ENCODE measurements around the gene DEGS2.

DEGS2 gene

GRCh38 chr14:100130521-100130920, 28.9 kb downstream of the DEGS2 start:
- DNase-seq, result no peak

- no peak for DNase-seq
Measured at GRCh38 chr14:100129161-100129589, 30.3 kb downstream of the DEGS2 start.

- no peak for DNase-seq
Measured at GRCh38 chr14:100128688-100129087, 30.8 kb downstream of the DEGS2 start.

DNA sequence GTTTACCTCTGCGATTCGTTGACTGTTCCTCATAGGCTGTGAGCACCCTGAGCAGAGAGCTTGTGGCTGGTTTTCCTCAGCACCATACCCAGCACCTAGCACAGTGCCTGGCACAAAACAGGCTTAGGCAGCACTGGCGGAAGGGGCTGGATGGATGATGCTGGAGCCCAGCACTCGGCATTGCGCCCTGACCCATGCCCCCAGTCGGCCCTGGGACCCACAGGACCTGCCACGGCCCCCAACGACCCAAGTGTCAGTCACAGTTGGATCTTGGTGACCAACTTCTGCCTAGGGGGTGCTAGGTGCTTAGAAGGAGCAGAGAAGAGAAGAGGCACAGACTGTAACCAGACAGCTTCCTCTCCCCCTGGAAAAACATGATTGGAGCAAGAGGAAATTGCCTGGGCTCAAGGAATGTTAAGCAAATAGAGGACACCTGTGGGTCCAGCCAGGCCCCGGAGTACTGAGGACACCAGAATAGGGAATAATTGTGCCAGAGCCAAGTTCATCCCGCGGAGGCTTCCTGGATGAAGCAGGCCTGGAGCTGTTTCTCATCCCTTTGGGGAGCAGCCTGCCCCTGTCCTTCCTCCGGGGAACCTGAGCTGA, 31.5 kb downstream of the DEGS2 start:
- no peak for DNase-seq

DNA sequence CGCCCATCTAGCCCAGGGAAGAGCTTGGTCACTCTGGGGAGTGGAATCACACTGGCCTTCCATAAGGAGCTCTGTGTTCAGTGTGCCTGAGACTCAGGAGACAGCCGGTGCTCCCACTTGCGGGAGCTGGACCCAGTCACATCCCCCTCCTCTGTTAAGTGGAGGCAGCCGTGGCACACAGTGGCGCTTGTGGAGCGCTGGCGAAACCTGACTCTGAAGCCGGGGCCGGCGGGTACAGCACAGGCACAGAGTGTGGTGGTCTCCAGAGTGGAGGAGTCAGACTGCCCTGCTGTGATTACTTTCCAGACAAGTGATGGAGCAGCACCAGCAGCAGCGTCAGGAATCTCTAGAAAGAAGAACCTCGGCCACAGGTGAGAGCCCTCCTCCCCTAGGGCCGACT, 33.0 kb downstream of the DEGS2 start:
- no peak for DNase-seq

- DNase-seq, result no peak
Measured at GRCh38 chr14:100124551-100125088, 34.8 kb downstream of the DEGS2 start.

- DNase-seq, result no peak
Measured at GRCh38 chr14:100123618-100124017, 35.8 kb downstream of the DEGS2 start.

- no peak for DNase-seq
Measured at GRCh38 chr14:100122481-100123223, 36.8 kb downstream of the DEGS2 start.

DNA sequence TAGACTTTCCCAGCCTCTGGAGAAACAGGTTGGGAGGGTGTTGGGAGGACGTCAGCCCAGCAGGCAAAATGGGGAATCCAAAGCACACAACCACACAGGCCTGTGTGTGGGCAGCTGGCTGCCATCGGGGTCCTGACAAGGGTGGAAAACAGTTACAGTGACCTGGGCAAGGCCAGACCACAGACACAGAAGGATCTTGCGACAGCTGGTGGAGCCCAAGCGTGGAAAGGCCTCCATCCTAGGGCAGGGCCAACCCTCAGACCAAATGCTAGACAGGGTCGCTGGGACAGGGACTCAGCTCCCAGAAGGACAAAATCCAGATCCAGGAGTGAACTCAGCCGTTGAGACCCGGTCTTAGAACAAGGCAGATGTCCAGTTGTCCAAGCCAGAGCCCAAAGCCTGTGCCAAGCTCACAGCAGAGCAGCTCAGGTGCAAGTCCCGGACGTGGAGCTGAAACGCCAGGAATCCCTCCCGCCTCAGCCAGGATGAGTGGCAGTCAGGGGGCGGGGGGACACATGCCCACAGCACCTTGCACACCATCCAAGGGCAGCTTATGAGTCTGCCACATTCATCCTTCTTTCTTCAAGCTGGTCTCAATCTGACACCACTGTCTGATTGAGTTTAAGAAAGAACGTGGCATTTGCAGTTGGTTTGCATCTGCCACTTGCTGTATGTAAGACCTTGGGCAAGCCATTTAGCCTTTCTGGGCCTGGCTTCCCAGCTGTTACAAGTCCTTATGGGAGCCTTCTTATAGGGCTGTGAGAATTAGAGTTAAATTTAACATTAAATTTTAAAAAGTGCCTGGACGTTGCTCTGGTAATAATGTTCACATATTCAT, 37.6 kb downstream of the DEGS2 start:
- DNase-seq, result no peak

- no peak for DNase-seq
Measured at GRCh38 chr14:100120522-100121269, 38.7 kb downstream of the DEGS2 start.

DNA sequence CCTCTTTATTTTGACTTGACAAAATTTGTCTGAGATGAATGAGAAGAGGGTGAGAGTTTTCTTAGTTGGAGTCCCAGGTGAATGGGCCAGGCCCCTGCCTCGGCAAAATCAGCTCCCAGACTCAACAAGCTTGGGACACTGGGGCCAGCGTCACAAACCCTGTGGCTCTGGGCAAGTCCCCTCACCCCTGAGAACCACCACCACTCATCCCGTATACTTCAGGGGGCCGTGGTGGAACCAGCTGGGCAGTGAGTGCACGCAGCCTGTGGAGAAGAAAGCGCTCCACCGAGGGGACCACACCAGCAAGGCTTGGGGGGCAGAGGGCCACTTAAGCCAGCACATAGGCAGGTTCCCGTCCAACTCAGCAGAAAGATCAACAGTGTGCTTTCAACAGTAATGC, 40.2 kb downstream of the DEGS2 start:
- DNase-seq, result no peak

- DNase-seq, result no peak
Measured at GRCh38 chr14:100118396-100119011, 40.9 kb downstream of the DEGS2 start.

- DNase-seq, result no peak
Measured at GRCh38 chr14:100117633-100118395, 41.6 kb downstream of the DEGS2 start.

- DNase-seq, result no peak
Measured at GRCh38 chr14:100117026-100117425, 42.4 kb downstream of the DEGS2 start.

- no peak for DNase-seq
Measured at GRCh38 chr14:100116134-100116533, 43.3 kb downstream of the DEGS2 start.

- no peak for DNase-seq
Measured at GRCh38 chr14:100115726-100116125, 43.7 kb downstream of the DEGS2 start.

DNA sequence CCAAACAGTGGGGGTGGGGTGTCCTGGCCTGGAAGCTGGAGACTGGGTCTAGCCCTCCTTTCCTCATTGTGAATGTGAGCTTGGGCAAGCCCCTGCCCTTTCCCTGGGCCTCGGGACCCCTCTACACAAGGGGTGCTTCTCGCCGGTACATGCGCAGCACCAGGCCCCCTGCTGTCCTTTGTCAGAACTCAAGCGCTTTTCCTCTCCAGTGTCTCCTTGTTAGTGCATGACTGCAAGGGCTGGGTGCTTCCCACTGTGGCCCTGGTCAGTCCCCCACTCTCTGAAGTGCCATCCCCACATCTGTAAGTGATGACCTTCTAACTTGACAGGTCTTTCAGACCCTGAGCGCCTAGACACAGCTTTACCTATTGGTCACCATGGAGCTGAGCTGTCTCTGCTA, 44.2 kb downstream of the DEGS2 start:
- no peak for DNase-seq

- no peak for DNase-seq
Measured at GRCh38 chr14:100114109-100114765, 45.2 kb downstream of the DEGS2 start.

- DNase-seq, result no peak
Measured at GRCh38 chr14:100111931-100112704, 47.3 kb downstream of the DEGS2 start.

GRCh38 chr14:100110816-100111215, 48.6 kb downstream of the DEGS2 start:
- no peak for DNase-seq

Measured in activated CD4-positive, alpha-beta T cell treated with anti-CD3 and anti-CD28 coated beads, Interleukin-2, amount 50 U/mL, for 1 hour (primary cell).